GM12865 (cell line): ENCODE measurements around the gene HDC.

ENCODE experiments used
- DNase-seq: peaks from one replicate; pipeline ENCODE4 v3.0.0; 2010; ENCODE audit warnings: low read depth
- H3K4me3 ChIP-seq: 2 replicates; pipeline ENCODE4 v1.5.1; 2011; ENCODE audit warnings: mild to moderate bottlenecking, low read depth, low read length, control low read depth
- TF ChIP-seq, protein P1 (sequence below): IDR thresholded peaks from 2 replicates; pipeline ENCODE4 v1.5.1; 2011; ENCODE audit warnings: low read length, control low read depth, low read depth, inconsistent platforms; ENCODE audit not compliant: insufficient read depth; ENCODE audit errors: missing control alignments

The HDC gene

DNA sequence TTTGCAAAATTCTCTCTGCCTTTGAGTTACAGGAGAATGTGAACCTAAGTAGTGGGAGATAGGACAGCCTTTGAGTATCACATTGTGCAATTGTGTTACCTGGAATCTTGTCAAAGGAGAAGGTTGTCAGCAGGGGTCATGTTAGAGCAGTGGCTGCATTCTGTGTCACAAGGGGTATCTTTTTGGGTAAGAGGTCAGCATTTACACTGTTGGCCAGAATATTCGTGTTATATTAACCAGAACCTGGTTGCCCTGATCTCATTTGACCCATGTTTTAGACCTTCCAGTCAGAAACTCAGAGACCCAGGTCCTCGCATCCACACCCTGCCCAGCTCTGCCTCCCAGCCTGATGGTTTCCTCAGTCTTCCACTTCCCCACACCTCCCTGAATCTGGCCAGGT lies 27.3 kb downstream of the HDC start:
- no peak for DNase-seq
- TF ChIP-seq, protein P1, sequence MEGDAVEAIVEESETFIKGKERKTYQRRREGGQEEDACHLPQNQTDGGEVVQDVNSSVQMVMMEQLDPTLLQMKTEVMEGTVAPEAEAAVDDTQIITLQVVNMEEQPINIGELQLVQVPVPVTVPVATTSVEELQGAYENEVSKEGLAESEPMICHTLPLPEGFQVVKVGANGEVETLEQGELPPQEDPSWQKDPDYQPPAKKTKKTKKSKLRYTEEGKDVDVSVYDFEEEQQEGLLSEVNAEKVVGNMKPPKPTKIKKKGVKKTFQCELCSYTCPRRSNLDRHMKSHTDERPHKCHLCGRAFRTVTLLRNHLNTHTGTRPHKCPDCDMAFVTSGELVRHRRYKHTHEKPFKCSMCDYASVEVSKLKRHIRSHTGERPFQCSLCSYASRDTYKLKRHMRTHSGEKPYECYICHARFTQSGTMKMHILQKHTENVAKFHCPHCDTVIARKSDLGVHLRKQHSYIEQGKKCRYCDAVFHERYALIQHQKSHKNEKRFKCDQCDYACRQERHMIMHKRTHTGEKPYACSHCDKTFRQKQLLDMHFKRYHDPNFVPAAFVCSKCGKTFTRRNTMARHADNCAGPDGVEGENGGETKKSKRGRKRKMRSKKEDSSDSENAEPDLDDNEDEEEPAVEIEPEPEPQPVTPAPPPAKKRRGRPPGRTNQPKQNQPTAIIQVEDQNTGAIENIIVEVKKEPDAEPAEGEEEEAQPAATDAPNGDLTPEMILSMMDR: no peak
- no peak overlapping the region for H3K4me3 ChIP-seq

GRCh38 chr15:50236433-50236832 lies 29.1 kb downstream of the HDC start:
- no peak for DNase-seq
- TF ChIP-seq, protein P1: no peak
- no peak overlapping the region for H3K4me3 ChIP-seq

- no peak for DNase-seq
- H3K4me3 ChIP-seq: no peak overlapping the region
- TF ChIP-seq, protein P1: no peak
Observed at GRCh38 chr15:50235794-50236193, 29.7 kb downstream of the HDC start.

DNA sequence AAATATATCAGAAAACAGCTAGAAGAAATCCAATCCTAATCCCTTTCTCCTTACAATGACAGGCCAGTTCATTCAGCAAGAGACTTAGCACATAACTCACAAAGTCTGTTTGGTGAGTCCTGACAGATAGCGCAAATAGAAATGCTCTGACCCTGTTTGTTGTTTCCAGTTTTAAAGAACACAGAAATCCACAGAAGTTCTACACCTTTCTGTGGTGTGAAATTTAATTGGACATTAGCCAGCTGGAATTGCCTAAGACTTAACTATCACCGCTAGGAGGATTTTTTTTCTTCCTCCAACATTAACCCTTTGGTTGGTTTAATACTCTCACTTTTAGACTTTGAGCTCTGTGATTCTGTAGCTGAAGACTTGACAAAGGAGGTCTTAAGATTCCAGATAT lies 30.8 kb downstream of the HDC start:
- DNase-seq: no peak
- TF ChIP-seq, protein P1: no peak
- H3K4me3 ChIP-seq: no peak overlapping the region

GRCh38 chr15:50233192-50233736 lies 32.3 kb downstream of the HDC start:
- no peak overlapping the region for H3K4me3 ChIP-seq
- TF ChIP-seq, protein P1: no peak
- DNase-seq: no peak

GRCh38 chr15:50232791-50233190 lies 32.7 kb downstream of the HDC start:
- TF ChIP-seq, protein P1: no peak
- no peak overlapping the region for H3K4me3 ChIP-seq
- DNase-seq: no peak

GRCh38 chr15:50231761-50232160 lies 33.8 kb downstream of the HDC start:
- DNase-seq: no peak
- TF ChIP-seq, protein P1: no peak
- no peak overlapping the region for H3K4me3 ChIP-seq
